T-helper 2 cell (primary cell): Measurements from ENCODE around the gene SLC44A1.
A peak's percentile ranks its signal among the peaks of the same experiment; 100 is the strongest.

ENCODE experiments used
- DNase-seq, 5 experiments: peaks; one replicate each; pipeline versions ENCODE4 v3.0.0 to v3.0.0-alpha.2; 2012 to 2022

The SLC44A1 gene

DNA sequence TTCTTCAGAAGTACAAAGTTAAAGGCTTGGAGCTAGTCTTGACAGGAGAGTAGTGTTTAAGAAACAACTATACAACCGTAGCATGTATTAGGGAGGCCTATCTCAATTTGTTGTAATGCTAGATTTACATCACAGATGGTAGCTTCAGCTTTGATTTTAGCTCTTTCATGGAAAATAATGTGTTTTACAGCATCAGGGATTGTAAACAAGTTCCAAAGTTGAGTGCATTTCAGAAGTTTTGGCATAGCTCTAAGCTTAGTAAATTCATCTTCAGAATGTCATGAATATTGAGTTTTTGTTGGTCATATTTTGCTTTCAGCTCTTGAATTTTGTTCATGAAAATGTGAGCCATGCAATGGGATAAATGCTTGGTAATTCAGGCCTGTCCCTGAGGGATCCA lies 30.7 kb downstream of the SLC44A1 start:
- no peak for DNase-seq

DNA sequence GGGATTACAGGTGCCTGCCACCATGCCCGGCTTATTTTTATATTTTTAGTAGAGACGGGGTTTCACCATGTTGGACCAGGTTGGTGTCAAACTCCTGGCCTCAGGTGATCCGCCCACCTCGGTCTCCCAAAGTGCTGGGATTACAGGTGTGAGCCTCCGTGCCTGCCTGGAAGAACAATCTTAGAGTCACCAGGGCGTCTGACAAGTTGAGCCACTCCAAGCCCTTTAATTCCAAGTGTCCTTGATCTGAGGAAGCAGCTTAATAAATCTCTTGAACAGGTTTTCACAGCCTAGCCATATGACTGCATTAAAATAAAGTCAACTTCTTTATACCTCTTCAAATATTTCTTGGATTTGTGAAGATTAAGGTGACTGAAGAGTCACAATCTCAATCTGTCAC lies 31.5 kb downstream of the SLC44A1 start:
- no peak for DNase-seq

DNA sequence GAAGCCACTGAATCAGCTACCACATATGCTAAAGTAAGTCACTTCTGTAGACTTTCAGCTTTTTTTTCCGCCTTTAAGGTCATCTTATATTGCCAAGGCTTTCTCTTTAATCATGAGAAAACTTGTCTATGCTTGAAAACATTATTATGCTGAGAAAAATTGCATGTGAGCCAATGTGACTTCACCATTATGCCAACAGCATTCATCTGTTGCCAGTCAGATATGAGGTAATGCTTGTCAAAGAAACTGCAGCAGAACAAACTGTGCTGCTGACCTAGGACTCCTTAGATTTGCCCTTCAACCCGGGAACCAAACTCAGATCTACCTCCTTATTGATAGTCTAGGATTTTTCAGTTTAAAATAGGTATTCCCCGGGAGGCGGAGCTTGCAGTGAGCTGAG lies 34.3 kb downstream of the SLC44A1 start:
- no peak for DNase-seq

DNA sequence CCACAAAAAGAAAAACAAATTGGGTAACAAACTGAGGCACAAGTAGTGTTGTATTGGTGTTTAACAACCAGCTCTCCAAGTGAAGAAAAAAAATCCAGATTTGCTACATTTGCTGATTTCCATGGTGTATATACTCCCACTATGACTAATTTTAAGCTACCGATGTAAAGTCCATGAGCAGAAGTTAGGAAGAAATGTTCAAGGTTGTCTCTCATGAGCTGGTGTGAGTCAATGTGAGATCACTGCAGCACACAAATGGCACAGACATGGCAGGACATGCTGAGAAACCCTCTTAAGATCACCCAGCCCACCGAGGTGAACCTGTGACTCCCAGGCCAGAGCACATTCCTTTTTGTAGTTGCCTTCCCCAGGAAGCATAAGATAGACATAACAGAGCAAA lies 36.2 kb downstream of the SLC44A1 start:
- no peak for DNase-seq

DNA sequence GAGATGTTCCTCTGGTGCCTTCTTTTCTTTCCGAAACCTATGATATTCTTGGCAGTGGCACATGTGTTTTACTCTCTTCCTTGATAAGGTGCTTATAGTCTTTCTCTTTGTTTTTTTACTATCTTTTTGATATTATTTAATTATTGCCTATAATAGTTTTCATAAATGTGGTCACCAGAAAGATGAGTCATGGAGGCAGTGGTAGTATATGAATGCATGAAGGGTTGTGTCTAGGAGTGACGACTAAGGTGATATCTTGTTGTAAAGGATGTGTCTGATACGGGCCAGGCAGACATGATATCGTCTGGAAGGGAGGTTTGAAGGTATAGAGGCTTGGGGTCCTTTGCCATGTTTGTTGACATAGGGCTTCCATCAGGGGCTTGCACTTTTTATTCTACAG lies 36.8 kb downstream of the SLC44A1 start:
- no peak for DNase-seq

DNA sequence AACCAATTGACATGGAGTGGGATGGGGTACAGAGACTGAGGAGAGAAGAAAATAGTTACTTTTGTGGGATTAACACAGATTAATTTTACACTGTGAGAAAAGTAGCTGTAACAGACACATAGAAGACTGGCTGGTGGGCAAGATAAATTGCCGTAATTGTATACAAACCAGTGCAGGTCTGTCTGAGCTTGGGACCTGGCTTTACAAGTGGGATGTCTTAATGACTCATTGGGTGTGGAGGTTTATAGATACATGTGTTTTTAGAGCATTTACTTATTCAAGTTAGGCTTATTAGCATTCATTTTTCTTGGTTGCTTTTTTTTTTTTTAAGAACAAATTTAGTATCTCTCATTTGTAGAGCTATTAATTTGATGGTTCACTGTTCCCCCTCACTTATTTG lies 37.5 kb downstream of the SLC44A1 start:
- DNase-seq, result no peak

DNA sequence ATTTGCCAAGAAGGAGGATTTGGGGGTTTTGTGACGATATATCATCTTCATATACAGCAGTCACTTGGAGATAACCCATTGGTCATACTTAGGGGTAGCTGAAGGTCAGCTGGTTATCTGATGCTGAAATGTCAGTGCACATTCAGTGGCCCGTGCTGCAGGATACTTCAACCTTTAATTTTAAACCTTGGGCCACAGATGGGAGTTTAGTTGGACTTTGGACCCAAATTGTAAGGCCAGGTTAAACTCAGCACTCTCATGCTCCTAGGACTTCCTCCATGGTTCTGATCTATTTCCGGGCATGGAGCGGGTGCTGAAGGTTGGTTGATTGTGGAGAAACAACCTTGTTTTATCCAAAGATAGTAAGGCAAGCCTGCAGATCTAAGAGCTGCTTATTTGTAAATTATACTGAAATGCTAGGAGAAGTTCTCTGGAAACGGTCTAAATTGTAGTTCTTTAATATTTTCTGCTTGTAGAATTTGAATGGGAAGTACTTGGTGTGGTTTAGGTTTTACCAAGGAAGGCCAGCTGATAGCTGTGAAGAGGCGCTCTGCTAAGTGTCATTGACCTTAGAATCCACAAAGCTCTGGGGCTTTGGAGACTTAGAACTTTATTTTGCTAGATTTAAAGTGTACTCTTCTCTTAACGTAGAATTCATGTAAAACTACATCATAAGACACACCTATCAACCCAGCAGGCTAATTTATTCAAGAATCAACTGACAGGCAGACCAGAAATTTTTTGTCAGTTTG lies 38.6 kb downstream of the SLC44A1 start:
- no peak for DNase-seq

DNA sequence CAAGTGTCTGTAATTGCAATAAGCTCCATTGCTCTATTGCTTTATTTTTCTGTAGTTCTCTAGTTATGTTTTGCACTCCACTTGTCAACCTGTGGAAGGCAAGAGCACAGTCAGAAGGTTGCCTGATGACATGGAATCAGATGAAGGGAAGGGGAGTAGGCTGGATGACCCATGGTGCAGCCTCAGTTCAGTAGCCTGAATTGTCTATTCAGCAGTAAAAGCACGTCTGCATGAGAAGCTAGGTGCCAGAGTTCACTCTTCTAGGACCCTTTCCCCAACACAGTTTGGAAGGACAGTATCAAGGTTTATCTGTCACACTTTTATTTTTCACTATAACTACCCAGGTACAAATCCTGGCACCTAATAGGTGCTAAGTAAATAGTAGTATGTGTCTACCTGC lies 39.3 kb downstream of the SLC44A1 start:
- DNase-seq, result no peak

DNA sequence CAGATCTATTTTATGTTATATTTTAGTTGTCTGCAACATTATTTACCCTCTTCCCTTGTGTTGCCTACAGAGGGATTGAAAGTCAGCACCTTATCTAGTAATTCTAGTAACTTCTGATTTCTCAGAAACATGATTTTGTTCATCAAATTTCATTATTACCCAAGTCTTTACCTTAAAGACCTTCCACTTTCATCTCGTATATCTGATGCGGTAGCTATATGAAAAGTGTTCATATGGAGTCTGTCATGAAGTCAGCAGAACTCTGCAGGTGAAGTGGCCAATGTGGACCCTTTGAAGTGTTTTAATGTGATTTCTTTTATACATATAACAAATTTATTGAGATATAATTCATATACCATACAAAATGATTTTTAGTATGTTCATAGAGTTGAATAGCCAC lies 40.0 kb downstream of the SLC44A1 start:
- DNase-seq, result no peak

DNA sequence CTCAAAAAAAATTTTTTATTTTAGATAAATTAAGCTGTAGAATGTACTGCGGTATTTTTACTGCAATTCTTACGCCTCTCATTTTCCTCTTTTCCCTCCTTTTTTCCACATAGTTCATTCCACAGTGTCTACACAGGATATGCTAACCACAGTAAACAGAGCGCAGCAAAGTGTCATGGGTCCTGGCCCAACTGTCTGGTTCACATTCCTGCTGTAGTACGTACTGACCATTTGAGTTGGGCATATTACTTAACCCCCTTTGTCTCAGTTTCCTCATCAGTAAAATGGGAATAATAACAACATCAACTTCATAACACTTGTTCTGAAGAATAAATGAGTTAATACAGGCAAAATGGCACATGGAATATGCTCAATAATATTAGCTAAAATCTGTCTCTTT lies 41.6 kb downstream of the SLC44A1 start:
- DNase-seq, result no peak

DNA sequence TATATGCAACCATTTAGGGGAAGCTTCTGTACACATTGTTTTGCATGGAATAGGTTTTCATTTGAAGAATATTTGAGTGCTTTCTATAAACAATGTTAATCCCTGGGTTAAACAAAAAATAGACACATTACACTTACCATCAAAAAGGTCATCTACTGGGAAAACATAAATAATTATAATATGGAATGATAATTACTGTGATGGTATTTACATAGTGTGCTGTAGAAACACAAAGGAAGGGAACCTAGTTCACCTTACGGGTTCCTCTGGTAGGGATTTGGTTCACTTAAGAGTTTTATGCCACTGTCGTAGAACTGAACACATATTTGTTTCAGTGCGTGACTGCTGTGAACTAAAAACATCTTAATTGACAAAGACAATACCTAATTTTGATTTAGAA lies 44.9 kb downstream of the SLC44A1 start:
- DNase-seq, result no peak

DNA sequence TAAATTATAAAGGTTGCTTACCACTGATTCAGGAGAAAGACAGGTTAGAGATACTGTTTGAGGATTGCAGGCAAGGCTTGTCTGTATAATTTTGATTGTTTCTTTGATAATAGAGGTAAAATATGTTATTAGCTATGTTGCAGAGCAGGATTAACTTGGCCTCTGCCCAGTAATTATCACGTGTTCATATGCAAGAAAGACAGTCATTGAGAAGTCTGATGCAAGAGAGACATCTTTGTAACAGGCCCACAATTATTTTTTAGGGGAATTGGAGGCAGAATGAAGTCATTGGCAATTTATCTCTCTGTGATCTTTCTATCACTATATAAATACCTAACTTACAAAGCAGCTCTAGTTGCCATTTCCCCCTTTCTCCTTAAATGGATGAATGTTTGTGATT lies 46.0 kb downstream of the SLC44A1 start:
- DNase-seq, result no peak

DNA sequence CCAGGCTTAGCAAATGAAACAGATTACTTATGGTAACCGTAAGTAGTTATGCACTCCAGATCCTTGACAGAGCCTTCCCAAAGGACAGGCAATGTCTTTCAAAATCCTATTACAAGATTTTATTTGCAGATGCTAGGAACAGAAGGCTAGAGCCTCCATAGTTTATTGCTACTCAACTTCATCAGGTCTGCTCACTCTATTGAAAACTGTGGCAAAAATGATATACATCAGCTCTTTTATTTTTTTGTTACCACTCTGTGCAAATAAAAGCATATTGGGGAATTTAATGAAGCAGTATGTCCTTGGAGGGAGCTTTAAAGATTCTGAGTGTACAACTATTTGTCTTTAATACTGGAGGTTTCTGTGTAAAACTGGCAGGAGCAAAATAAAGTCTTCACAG lies 46.5 kb downstream of the SLC44A1 start:
- no peak for DNase-seq

DNA sequence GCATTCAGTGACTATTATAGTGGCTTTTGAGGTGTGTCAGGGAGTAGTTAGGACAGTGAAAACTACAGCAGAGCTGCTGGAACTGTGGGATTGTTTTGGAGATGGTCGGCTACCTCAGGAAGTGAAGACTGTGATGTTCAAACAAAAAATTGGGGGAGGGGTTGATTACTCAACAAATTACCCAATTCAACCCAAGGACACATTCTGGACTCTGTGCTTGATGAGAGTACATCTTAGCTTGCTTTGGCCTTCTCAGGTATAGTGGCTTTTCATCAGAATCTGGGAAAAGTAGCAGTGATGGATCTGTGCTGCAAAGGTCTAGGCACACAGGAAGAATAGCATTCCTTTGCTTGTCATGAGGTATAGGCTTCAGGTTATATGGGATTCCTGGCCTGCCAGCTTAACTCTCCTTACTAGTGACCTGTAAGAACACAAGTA lies 47.0 kb downstream of the SLC44A1 start:
- DNase-seq, result no peak

DNA sequence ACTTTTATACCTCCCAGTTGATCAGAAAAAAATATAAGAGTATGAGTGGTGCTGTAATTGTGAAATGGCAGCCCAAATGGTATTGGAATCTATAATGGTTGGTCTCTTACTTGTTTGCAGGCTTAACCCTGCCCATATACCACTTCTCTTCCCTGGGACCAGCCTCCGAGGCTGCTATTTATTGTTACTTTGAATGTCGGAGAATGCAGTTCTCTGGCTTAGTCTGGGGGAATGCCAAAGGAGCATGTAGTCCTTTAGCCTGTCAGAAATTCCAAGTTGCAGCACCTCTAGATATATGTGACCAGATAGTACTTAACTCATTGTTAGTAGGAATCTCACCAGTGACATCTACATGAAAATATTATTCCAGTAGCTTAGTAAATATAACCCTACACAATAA lies 47.5 kb downstream of the SLC44A1 start:
- no peak for DNase-seq

DNA sequence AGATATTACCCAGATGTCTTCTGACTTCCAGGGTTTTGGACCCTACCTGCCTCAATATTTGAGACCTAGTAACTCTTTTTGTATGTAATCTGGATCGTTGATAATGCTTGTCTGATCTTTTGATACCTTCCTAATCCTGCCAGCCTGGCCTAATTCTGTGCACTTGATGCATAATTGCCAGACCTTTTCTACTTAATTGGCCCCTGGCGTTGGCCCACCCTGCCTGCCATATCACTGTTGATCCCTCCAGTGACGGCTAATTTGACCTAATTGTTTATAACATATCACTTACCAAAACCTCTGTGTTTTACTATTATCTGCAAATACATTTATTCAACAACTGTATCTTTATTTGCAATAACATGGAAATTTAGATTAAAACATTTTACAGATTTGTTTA lies 49.0 kb downstream of the SLC44A1 start:
- no peak for DNase-seq

DNA sequence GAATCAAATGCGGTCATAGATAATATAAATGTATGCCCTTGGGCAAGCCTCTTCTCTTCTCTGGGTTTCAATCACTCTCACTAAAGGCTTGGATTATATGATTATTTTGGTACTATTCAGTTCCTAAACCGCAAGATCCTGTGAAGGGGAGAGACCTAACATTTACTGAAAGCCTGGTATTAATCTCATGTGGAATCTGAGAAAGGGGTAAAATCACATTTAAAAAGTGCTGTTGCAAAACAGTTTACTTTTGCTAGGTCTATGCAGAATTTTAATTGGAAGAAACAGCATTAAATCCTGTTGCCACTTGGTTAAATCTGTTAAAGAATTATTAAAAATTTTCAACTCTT lies 50.7 kb downstream of the SLC44A1 start:
- DNase-seq, result no peak

DNA sequence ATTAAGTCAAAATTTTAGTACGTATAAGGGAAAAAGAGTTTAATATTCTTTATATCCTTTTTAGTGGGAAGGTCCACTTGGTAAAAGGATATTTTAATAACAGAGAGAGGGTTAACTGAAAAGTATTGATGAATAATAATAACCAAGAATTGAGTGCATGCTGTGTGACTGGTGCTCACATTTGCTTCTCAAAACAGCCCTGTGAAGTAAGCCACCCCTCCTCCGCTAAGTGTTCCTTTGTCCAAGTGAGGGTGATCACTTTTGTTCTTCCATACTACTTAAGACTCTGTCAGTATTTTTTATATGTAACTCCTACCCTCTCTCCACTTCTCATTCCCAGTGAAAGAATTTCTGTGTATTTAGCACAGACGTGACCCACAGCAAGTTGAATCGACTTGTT lies 51.5 kb downstream of the SLC44A1 start:
- no peak for DNase-seq

DNA sequence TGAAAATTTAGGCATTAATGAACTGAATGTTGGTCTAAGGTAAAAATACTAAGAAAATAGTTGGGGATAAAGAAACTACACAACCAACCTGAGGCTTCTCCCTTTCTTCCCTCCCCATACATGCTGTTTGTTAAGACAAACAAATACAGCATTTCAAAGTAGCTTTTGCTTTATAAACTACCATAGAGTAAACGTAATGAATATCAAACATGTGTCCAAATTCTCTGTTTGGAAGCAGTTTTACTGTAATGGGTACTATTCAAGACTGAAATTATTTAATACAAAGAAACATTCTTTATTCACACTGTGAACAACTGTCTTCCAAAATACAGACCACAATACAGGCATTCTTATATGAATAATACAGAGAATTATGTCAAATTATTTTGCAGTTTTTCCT lies 52.0 kb downstream of the SLC44A1 start:
- DNase-seq, result no peak

DNA sequence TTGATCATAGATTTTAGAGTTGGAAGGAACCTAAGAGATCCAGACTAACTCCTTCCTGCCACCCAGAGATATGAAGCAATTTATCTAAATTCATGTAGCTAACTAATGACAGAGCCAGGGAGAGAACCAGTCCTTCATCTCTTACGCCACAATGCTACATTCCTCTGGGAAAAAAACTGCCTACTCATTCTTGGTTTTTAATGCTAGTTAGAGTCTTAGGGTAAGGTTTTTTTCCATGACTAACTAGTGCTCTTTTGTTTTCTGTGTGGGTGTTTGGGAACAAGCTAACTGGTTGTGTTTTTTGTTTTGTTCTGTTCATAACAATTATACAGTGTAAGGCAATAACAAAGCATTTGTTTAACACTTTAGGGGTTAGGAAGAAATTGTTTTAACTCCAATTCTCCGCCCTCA lies 52.4 kb downstream of the SLC44A1 start:
- no peak for DNase-seq

DNA sequence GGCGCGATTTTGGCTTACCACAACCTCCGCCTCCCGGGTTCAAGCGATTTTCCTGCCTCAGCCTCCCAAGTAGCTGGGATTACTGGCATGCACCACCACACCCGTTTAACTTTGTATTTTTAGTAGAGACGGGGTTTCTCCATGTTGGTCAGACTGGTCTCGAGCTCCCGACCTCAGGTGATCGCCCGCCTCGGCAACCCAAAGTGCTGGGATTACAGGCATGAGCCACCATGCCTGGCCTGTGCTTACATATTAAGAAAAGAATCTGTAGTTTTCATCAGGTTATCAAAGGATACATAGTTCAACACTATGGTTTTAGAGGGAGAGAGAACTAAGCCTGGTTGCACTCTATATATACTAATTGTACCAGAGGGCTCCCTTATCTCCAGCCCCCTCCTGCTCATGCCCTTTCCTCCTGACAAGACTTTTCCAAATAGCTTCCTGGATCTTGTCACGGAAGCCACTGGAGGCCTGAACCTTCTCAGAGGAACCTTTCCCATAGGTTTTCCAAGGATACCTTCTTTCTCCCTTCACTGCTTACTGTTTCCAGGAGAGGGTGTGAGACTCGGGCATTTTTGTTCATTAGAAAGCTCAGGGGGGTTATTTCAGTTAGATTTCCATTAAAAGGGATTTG lies 53.1 kb downstream of the SLC44A1 start:
- DNase-seq, result no peak

DNA sequence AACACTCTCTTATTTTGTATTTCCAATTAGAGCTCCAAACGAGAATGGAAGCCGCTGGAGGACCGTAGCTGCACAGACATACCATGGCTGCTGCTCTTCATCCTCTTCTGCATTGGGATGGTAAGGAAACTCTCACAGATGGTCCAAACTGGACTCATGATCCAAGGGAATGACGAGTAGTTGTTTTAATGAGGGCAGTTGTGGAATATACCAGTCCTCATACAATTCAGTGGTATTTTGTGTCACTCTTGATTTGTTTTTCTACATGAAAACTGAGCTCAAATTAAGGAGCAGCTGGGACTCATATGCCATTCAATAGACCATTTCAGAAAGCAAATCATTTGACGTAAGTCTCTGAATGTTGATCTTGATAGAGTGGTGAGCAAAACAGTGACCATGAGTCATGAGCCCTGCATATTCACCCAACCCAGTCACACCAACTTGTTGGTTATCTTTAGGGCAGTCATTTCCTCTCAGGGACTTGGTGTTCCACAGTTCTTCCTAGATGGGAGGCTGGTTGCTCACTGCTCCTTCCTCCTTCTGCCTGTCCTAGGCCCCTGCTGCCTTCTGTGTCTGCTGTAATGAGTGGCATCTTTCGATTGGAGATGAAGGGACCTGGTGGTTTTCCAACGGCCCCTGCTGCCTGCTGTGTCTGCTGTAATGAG lies 54.9 kb downstream of the SLC44A1 start:
- DNase-seq, result peak in 1 of 5 experiments; percentile 24

DNA sequence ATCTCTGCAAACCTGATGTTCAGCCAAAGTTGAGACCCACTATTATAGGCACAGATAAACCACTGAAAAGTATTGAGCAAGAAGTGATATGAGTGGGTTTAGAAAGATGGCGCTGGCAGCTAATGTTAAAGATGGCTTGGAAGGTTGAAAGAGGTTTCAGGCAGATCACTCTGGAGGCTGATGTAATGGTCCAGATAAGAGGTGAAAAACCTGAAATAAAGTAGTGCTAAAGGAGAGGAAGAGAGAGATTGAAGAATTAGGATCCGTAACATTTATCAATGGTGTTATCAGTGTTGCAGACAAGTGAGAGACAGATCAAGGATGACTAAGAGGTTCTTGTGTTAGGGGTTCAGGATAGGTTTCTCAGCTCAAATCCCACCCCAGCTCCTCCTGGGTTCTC lies 58.3 kb downstream of the SLC44A1 start:
- no peak for DNase-seq

DNA sequence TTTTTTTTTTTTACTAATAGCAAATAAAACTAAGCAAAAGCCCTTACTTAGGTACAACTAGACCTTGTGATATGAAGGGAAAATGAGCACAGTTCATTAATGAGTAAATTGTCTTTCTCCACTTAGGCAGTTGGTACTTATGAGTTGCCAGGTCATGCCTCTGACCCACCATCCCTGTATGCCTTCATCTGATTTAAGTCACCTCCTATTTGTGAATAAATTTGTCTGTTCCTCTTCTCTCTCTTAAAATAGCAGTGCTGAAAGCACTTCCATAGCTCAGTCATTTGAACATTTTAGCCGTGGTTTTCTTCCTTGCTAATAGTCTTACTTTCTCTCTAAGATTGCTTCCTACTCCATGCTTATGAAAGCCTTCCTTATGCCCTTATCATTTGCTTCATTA lies 61.4 kb downstream of the SLC44A1 start:
- DNase-seq, result no peak
